CD4-positive, alpha-beta T cell treated with Interleukin-10 for 1 hour (primary cell): Measurements from ENCODE around the gene OR7A17.

Experiments
- DNase-seq: peaks from one replicate; pipeline ENCODE4 v3.0.0-alpha.2; 2020

OR7A17 gene

DNA sequence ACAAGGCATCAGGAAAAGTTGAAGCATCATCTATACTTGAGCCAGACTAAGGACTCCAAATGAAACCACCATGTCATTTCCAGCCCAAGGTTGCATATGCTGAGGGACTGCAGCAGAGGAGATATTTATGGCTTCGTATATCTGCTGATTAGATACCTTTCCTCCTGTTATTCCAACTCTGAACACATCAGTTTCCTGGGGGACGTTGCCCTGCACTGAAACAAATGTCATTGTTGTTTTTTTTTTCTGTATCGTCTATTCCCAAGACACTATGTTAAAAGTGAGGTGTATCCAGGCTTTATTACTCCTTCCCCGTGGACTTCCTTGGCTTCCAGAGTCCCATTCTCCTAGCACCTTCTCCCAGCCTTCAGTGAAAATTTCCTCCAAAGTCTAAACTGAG lies at the start of gene OR7A17:
TSS of gene OR7A17 (minus strand) at position 101 of the 400 bp plus-strand sequence. CDS start 4,777 bp downstream, outside the sequence.
- DNase-seq = no peak

- no peak for DNase-seq
These were observed 47.6 kb upstream of the OR7A17 start for GRCh38 chr19:14933506-14933905.

DNA sequence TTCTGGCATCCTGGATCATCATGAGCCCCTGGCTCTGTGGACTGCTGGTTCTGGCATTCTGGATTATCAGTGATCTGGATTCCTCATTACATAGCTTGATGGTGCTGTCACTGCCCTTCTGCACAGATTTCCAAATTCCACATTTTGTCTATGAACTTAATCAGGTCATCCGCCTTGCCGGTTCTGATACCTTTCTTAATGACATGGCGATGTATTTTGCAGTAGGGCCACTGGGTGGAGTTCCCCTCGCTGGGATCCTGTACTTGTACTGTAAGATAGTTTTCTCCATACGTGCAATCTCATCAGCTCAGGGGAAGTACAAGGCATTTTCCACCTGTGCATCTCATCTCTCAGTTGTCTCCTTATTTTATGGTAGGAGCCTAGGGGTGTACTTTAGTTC lies 30.9 kb upstream of the OR7A17 start:
- DNase-seq = no peak

GRCh38 chr19:14915116-14915515 lies 29.2 kb upstream of the OR7A17 start:
- no peak for DNase-seq

GRCh38 chr19:14906711-14907110 lies 20.8 kb upstream of the OR7A17 start:
- DNase-seq = no peak

- no peak for DNase-seq
These were observed 15.8 kb upstream of the OR7A17 start for GRCh38 chr19:14901675-14902260.

- no peak for DNase-seq
These were observed 4.9 kb upstream of the OR7A17 start for GRCh38 chr19:14890643-14891379.

DNA sequence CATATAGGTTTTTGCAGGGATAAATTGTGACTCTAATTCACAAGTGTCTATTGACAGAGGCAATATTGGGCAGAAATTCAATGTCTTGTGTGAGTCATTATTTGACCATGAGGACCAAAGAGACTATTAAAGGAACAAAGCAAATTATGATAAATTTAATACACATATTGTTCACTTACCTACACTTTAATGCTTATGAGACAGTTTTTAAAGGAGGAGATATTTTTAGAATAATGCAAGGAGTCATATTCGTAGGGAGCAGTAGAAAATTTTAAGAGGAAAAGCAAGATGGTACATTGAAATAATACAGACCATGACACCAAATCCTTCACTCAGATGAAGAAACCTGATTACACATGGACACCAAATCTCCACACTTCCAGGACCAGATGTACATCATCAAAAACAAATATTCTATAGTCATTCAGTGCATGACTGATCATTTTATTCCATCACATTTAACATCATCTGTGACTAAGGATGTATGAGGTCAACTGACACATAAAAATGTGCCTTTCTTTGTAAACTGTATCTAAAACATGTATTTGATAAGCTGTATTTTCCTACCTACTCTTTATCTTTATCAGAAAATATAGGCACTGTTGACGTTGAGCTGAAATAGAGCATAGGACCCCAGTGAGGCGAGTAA lies 4.2 kb upstream of the OR7A17 start:
- DNase-seq = no peak

GRCh38 chr19:14871619-14872230 lies 14.2 kb downstream of the OR7A17 start:
- peak; percentile 3 for DNase-seq

- DNase-seq = no peak
These were observed 17.4 kb downstream of the OR7A17 start for GRCh38 chr19:14868497-14868896.

DNA sequence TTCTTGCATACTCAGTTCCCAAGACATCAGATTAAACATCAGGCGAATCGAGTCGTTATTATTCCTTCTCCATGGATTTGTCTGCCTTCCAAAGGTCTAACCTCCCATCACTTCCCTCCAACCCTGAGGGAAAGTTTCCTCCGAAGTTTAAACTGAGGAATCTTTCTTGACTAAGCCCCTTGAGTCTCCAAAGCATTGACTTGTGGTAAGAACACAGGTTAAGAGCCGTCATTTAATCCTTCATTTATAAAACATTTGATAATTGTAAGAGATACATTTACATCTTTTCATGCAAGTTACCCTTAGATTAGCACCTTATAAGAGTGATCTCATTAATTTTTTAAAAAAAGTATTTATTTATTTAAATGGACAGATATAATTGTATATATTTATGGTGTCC lies 37.1 kb downstream of the OR7A17 start, which contains the start of gene OR7A10:
TSS of gene OR7A10 (minus strand) at position 101 of the 400 bp plus-strand sequence. CDS start 7,045 bp downstream, outside the sequence.
- DNase-seq = no peak

GRCh38 chr19:14843578-14843977 lies 42.4 kb downstream of the OR7A17 start:
- no peak for DNase-seq

GRCh38 chr19:14843169-14843568 lies 42.8 kb downstream of the OR7A17 start:
- no peak for DNase-seq

GRCh38 chr19:14840206-14840605 lies 45.7 kb downstream of the OR7A17 start:
- DNase-seq = no peak

DNA sequence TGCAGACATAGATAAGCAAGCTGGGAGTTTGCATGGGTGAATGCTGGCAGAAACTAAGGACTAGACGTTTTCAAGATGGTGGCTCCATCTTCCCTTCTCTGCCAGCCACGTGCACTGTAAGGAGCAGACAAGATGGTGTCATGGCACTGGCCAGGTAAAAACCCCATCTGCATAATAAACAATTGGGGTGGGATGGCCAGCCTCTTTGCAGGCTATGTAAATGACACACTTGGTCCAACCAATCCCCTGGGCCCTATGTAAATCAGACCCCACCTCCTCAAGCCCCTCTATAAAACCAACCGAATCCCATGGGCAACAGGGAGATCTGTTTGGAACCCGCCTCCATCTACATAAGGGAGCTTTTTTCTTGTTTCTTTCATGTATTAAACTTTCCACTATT lies 48.5 kb downstream of the OR7A17 start:
- no peak for DNase-seq

DNA sequence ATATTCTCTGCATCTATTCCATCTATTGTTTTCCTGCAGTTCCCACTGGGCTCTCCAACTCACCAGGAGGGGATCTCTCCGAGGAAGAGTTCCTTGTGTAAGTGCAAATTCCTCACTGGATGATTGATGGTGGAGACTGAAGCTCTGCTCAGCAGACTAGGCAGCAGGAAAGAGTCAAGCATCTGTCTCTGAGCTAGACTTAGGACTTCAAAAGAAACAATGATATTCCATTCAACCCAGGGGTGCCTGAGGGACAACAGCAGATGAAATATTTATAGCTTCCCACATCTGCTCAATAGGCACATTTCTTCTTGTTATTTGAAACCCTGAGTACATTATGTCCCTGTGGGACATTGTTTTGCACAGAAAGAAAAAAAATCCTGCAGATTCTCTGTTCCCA lies 50.9 kb downstream of the OR7A17 start, which contains the start of the genes OR7A5 and OR7C1:
TSS of gene OR7A5 (minus strand) at position 175 of the 400 bp plus-strand sequence. CDS start 6,944 bp downstream, outside the sequence.
TSS of gene OR7C1 (minus strand) at position 175 of the 400 bp plus-strand sequence. CDS start 35,049 bp downstream, outside the sequence.
- DNase-seq = no peak

- no peak for DNase-seq
These were observed 55.2 kb downstream of the OR7A17 start for GRCh38 chr19:14830702-14831101.
